ENCODE measurements around the gene L3MBTL3. TPM values are rescaled to one million over a fixed set of nuclear protein-coding genes. Genes with fewer than 3 reads are reported as not detected.

L3MBTL3 gene
- total RNA-seq, 1 donor: 16.8 TPM

GRCh38 chr6:130150906-130151305, 132.5 kb downstream of the L3MBTL3 start:
- no peak overlapping the region for H3K4me3 ChIP-seq (ENCODE audit: low read depth, low read length)
- no peak for TF ChIP-seq CTCF (IDR thresholded peaks at IDR 0.05; ENCODE audit: insufficient read depth, low read depth, low read length)
- DNase-seq (ENCODE audit: low read depth): no peak

- TF ChIP-seq CTCF (IDR thresholded peaks at IDR 0.05; ENCODE audit: insufficient read depth, low read depth, low read length): no peak
- DNase-seq (ENCODE audit: low read depth): no peak
- H3K4me3 ChIP-seq (ENCODE audit: low read depth, low read length): no peak overlapping the region
Measured at GRCh38 chr6:130152908-130153510, 134.6 kb downstream of the L3MBTL3 start.

- DNase-seq (ENCODE audit: low read depth): no peak
- no peak for TF ChIP-seq CTCF (IDR thresholded peaks at IDR 0.05; ENCODE audit: insufficient read depth, low read depth, low read length)
- no peak overlapping the region for H3K4me3 ChIP-seq (ENCODE audit: low read depth, low read length)
Measured at GRCh38 chr6:130156908-130157307, 138.5 kb downstream of the L3MBTL3 start.

- DNase-seq (ENCODE audit: low read depth): no peak
- no peak overlapping the region for H3K4me3 ChIP-seq (ENCODE audit: low read depth, low read length)
- TF ChIP-seq CTCF (IDR thresholded peaks at IDR 0.05; ENCODE audit: insufficient read depth, low read depth, low read length): no peak
Measured at GRCh38 chr6:130158056-130158455, 139.7 kb downstream of the L3MBTL3 start.

GRCh38 chr6:130158548-130158947, 140.2 kb downstream of the L3MBTL3 start:
- no peak for DNase-seq (ENCODE audit: low read depth)
- H3K4me3 ChIP-seq (ENCODE audit: low read depth, low read length): no peak overlapping the region
- TF ChIP-seq CTCF (IDR thresholded peaks at IDR 0.05; ENCODE audit: insufficient read depth, low read depth, low read length): no peak

- DNase-seq (ENCODE audit: low read depth): no peak
- H3K4me3 ChIP-seq (ENCODE audit: low read depth, low read length): no peak overlapping the region
- TF ChIP-seq CTCF (IDR thresholded peaks at IDR 0.05; ENCODE audit: insufficient read depth, low read depth, low read length): no peak
Measured at GRCh38 chr6:130159956-130160355, 141.6 kb downstream of the L3MBTL3 start.

Data from fibroblast of villous mesenchyme (primary cell).